PC-9 (cell line): ENCODE results near the gene TRPM4. TPM values are rescaled to one million over a fixed set of nuclear protein-coding genes. Genes with fewer than 3 reads are reported as not detected.

Experiments
- BruUV-seq: library from RNA; stranded (reverse); fragments of 400-500 nt; replicated peaks from 2 replicates; lab custom pipeline; 2021; lab: Mats Ljungman, UMichigan
- CTCF ChIA-PET: fragments of 300-600 bp; sonication (Branson Sonifier 250); formaldehyde crosslinking; loops from one replicate; lab custom pipeline; 2022; ENCODE audit warnings: antibody characterized with exemption; lab: Charles Lee
- POLR2A ChIA-PET: fragments of 300-600 bp; sonication (Branson Sonifier 250); formaldehyde crosslinking; loops from one replicate; lab custom pipeline; 2022; ENCODE audit warnings: antibody characterized with exemption; ENCODE audit not compliant: unreplicated experiment; lab: Charles Lee
- DNase-seq, 2 experiments: peaks; one replicate each; pipeline versions ENCODE4 v3.0.0 to v3.0.0-alpha.2; 2015 to 2022; ENCODE audit warnings: mixed read lengths in 1 of 2
- H2AFZ ChIP-seq: fragments of 200-600 bp; sonication (generic); 2 replicates; pipeline ENCODE4 v1.8.1; 2017; ENCODE audit warnings: antibody characterized with exemption
- H3F3A ChIP-seq: fragments of 200-600 bp; sonication (generic); 2 replicates; pipeline ENCODE4 v1.8.1; 2017; ENCODE audit warnings: antibody characterized with exemption, mild to moderate bottlenecking, low read depth; ENCODE audit not compliant: insufficient read depth
- H3K27ac ChIP-seq: fragments of 200-600 bp; sonication (generic); 2 replicates; pipeline ENCODE4 v1.6.1; 2016; ENCODE audit warnings: mixed run types
- H3K27me3 ChIP-seq: fragments of 200-600 bp; sonication (generic); 2 replicates; pipeline ENCODE4 v1.6.1; 2016; ENCODE audit warnings: low read depth, mixed run types; ENCODE audit not compliant: insufficient read depth
- H3K36me3 ChIP-seq: fragments of 200-600 bp; sonication (generic); 2 replicates; pipeline ENCODE4 v1.6.1; 2016; ENCODE audit warnings: low read depth, mixed run types
- H3K4me1 ChIP-seq: fragments of 200-600 bp; sonication (generic); replicated peaks from 2 replicates; pipeline ENCODE4 v1.6.1; 2016; ENCODE audit warnings: mixed run types; ENCODE audit not compliant: insufficient read depth
- H3K4me2 ChIP-seq: fragments of 200-600 bp; sonication (generic); 2 replicates; pipeline ENCODE4 v1.6.1; 2017; ENCODE audit warnings: mixed run types
- H3K4me3 ChIP-seq: fragments of 200-600 bp; sonication (generic); 2 replicates; pipeline ENCODE4 v1.6.1; 2016; ENCODE audit warnings: mixed run types
- H3K79me2 ChIP-seq: fragments of 200-600 bp; sonication (generic); 2 replicates; pipeline ENCODE4 v1.6.1; 2017; ENCODE audit warnings: low read depth, mixed run types
- H3K9me2 ChIP-seq: fragments of 200-600 bp; sonication (generic); 2 replicates; pipeline ENCODE4 v1.8.1; 2017; ENCODE audit warnings: mild to moderate bottlenecking; ENCODE audit not compliant: insufficient read depth
- H3K9me3 ChIP-seq: fragments of 200-600 bp; sonication (generic); 2 replicates; pipeline ENCODE4 v1.8.1; 2016; ENCODE audit warnings: low read depth; ENCODE audit not compliant: insufficient read depth
- H4K20me1 ChIP-seq: fragments of 200-600 bp; sonication (generic); 2 replicates; pipeline ENCODE4 v1.8.1; 2017; ENCODE audit not compliant: insufficient read depth
- CTCF ChIP-seq: fragments of 200-600 bp; sonication (generic); conservative IDR thresholded peaks from 2 replicates; pipeline ENCODE4 v1.6.1; 2017; ENCODE audit warnings: mixed run types, antibody characterized with exemption, mild to moderate bottlenecking, moderate library complexity
- EZH2 ChIP-seq: fragments of 200-600 bp; sonication (generic); IDR thresholded peaks from 2 replicates; pipeline ENCODE4 v1.8.0; 2017; ENCODE audit warnings: antibody characterized with exemption, low read depth
- intact Hi-C: fragments of 100-400 bp; cut with micrococcal nuclease; formaldehyde crosslinking; loops from one replicate; pipeline ENCODE4 v1.10.0; 2022; ENCODE audit not compliant: unreplicated experiment
- total RNA-seq: library from RNA; stranded (reverse); gene quantifications from 2 replicates; pipeline ENCODE4 v1.2.3, GENCODE V29; 2021

Gene TRPM4
- total RNA-seq, 1 experiment from 2014 or later = 43.8 TPM

- CTCF ChIA-PET = interaction anchor here (0.6 kb wide), 1 partner anchor 9 kb away, joined by 8 read pairs; no protein-coding TSS in a partner anchor
- Histone ChIP-seq H3K79me2 (no peaks in the 10 kb centered on the region), H3K27me3 (no peaks in the 10 kb centered on the region), H2AFZ (no peak overlapping the region), H3K9me3 (no peaks in the 10 kb centered on the region), H3F3A (peaks cover 67% of the 10 kb centered on the region), H3K4me2 (no peak overlapping the region), H3K36me3 (no peaks in the 10 kb centered on the region), H3K9me2 (no peaks in the 10 kb centered on the region), H3K4me1 (peaks cover 20% of the 10 kb centered on the region), H4K20me1 (no peaks in the 10 kb centered on the region), H3K27ac (no peak overlapping the region), H3K4me3 (no peak overlapping the region)
- intact Hi-C loops = no loop called here
- no TSS peak for BruUV-seq
- TF ChIP-seq CTCF (no peak), EZH2 (no peak)
- POLR2A ChIA-PET = no interaction called here
- DNase-seq = no peak
Measured at GRCh38 chr19:49210901-49211451, 53.4 kb downstream of the TRPM4 start.

GRCh38 chr19:49212016-49212701, 54.6 kb downstream of the TRPM4 start:
- intact Hi-C loops = no loop called here
- Histone ChIP-seq H3K4me1 (peaks cover 27% of the 10 kb centered on the region), H2AFZ (no peak overlapping the region), H3K4me3 (no peak overlapping the region), H3F3A (peaks cover 70% of the 10 kb centered on the region), H3K9me2 (no peaks in the 10 kb centered on the region), H3K36me3 (no peaks in the 10 kb centered on the region), H3K4me2 (no peak overlapping the region), H3K9me3 (no peaks in the 10 kb centered on the region), H3K79me2 (no peaks in the 10 kb centered on the region), H4K20me1 (no peaks in the 10 kb centered on the region), H3K27me3 (no peaks in the 10 kb centered on the region), H3K27ac (peak overlapping the region; percentile 25; the same call in 1 of the 2 replicates)
- no peak for TF ChIP-seq CTCF
- TF ChIP-seq EZH2 = no peak
- POLR2A ChIA-PET = no interaction called here
- CTCF ChIA-PET = interaction anchor here (0.5 kb wide), 1 partner anchor 1326 kb away, joined by 5 read pairs; no protein-coding TSS in a partner anchor
- peak; percentile 17 to 65 for DNase-seq
- no TSS peak for BruUV-seq

- Histone ChIP-seq H3K4me1 (peaks cover 27% of the 10 kb centered on the region), H3K4me2 (no peak overlapping the region), H2AFZ (no peak overlapping the region), H3K79me2 (no peaks in the 10 kb centered on the region), H3K36me3 (no peaks in the 10 kb centered on the region), H3K27ac (no peak overlapping the region), H3F3A (peaks cover 75% of the 10 kb centered on the region), H3K9me3 (no peaks in the 10 kb centered on the region), H4K20me1 (no peaks in the 10 kb centered on the region), H3K9me2 (no peaks in the 10 kb centered on the region), H3K4me3 (no peak overlapping the region), H3K27me3 (no peaks in the 10 kb centered on the region)
- BruUV-seq = no TSS peak
- ChIA-PET POLR2A (no interaction called here), CTCF (no interaction called here)
- 0 out of 2 replicates have a peak, but pooled peaks have one; percentile 36 for TF ChIP-seq CTCF
- TF ChIP-seq EZH2 = no peak
- intact Hi-C loops = no loop called here
- DNase-seq = no peak
Measured at GRCh38 chr19:49213791-49214190, 56.2 kb downstream of the TRPM4 start.
